HG03064 (cell line): ENCODE measurements around the gene MAPK1.
"Not testable (repeated sequence)": the region's sequence is repeated elsewhere in the genome, so short reads cannot be mapped to it uniquely, and the experiment has no call there.

Experiments
- ATAC-seq: cut with Tn5 transposase; IDR thresholded peaks from one replicate; pipeline ENCODE4 v1.9.1; 2021; ENCODE audit warnings: low read depth; ENCODE audit not compliant: unreplicated experiment

The MAPK1 gene

GRCh38 chr22:21850660-21851059 is 16.8 kb downstream of the MAPK1 start:
- no peak for ATAC-seq

DNA sequence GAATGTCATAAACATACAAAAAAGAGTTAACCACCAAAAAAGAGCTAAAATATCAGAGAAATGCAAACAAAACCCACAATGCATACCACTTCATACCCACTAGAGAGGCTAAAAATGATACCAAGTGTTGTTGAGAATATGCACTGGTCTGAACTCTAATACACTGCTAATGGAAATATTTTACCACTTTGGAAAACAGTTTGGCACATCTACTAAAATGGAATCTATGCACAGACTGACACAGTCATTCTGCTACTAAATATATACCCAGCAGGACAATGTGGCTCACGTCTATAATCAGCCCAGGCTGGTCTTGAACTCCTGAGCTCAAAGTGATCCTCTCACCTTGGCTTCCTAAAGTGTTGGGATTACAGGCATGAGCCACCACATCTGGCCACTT is 18.0 kb downstream of the MAPK1 start:
- no peak for ATAC-seq

- not testable (repeated sequence) for ATAC-seq
Observed at GRCh38 chr22:21848057-21848456, 19.4 kb downstream of the MAPK1 start.

DNA sequence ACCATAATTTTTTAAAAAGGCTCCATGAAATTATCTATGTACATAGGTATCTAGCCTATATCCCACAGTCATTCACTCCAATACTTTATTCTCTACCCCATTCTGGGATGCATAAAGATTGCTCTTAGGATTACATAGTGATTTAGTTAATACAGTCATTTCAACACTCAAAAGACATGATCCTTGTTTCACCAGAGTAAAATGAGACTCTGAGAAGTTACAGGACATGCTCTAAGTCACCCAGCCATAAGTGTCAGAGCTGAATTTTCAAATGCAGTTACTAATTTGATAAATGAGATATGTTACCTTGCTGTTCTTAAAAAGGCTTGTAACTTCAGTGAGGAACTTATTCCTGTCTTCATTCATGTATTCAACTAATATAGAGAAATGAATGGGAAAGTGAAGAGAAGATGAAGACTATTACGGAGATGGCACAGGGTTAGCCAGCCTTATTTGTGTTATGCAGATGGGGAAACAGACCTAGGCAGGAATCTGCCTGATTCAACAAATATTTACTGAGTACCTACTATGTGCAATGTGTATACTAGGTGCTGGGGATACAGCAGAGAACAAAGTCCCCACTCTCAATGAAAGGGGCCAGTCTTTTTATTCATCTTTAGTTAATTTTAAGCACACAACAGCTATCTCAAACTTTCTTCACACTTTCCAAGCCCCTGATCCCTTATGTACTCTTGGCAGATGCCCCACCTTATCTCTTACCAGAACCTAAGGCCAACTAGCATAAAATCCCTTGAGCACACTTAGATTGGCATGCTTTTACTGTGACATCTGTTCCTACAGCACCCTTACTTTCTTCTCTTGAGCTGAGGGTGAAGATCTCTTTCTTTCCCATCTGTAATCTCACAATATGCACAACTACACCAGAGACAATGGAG is 21.6 kb downstream of the MAPK1 start:
- no peak for ATAC-seq

DNA sequence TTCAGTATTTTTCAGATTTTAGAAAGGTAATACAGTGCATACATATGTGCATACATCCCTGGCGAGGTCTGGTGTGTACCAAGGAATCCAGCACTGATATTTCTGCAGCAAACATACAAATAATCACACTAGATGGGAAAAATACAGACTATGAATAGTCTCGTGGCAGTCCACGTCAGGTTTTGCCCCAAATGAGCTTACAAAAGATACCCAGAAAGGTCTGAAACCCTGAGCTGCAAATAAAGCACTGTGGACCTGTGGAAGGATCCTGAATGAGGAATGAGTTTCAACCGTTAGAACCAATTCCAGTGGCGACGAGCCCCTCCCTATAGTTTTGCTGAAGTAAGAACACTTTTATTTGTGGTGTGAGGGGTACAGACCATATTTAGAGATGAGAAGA is 24.5 kb downstream of the MAPK1 start:
- no peak for ATAC-seq

- no peak for ATAC-seq
Observed at GRCh38 chr22:21841422-21841821, 26.0 kb downstream of the MAPK1 start.

DNA sequence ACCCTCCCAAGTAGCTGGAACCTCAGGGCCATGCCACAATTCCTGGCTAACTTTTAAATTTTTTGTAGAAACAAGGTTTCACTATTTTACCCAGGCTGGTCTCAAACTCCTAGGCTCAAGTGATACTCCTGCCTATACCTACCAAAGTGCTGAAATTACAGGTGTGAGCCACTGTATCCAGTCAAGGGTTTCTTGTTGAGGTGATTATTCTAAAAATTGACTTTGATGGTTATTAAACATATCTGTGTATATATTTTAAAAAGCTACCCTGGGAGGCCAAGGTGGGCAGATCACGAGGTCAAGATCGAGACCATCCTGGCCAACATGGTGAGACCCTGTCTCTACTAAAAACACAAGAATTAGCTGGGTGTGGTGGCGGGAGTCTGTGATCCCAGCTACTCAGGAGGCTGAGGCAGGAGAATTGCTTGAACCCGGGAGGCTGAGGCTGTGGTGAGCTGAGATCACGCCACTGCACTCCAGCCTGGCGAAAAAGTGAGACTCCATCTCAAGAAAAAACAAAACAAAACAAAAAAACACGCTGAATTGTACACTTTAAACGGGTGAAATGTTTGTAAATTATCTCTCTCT is 27.1 kb downstream of the MAPK1 start:
- ATAC-seq: no peak

- ATAC-seq: no peak
Observed at GRCh38 chr22:21839765-21840140, 27.7 kb downstream of the MAPK1 start.

- not testable (repeated sequence) for ATAC-seq
Observed at GRCh38 chr22:21839104-21839764, 28.2 kb downstream of the MAPK1 start.

DNA sequence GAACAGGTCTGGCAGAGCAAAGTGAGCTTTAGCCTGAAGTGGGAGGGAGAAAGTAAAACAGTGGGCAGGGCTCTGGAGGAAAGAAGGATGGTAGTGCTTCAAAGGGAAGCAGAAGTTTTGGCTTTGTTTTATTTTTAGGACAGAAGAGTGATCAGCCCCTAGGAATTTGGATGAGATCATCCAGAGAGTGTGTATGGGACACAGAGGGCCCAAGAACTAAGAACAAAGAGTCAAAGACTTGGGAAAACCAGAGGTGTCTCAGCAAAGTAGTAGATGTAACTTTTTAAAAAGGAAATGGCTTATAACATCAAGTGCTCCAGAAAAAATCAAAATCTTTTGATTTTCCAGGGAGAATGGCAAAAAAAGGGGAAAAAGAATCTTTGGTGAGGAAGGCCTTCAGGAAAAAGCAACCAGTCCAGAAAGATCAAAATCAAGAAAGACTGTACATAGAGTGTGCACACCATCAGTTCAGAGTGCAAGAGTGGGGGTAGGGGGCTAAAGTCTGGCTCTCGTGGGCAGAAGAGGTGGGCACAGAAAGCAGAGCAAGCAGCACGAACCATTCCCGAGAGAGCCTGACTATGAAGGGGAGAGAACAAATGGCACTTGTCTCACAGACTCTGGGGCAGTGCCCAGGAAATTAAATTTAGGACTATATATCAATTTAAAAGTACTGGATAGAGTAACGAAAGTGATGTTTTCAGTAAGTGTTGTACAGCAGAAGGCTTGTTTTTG is 30.0 kb downstream of the MAPK1 start:
- no peak for ATAC-seq

- ATAC-seq: not testable (repeated sequence)
Observed at GRCh38 chr22:21836486-21836885, 31.0 kb downstream of the MAPK1 start.

DNA sequence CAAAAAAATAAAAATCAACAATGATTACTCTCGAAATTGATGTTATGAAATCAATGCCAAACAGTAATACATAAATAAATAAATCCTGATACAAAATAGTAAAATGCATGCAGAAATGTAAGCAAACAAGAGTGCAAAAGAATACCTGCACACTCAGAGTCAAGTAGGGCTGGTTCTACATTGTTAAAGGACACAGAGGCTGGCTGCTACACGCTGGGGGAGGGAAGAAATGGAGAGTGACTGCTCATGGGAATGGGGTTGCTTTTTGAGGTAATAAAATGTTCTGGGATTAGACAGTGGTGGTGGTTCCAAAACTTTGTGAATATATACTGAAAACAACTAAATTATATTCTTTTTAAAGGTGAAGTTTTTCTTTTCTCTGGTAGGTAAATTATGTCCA is 32.1 kb downstream of the MAPK1 start:
- no peak for ATAC-seq

- ATAC-seq: no peak
Observed at GRCh38 chr22:21834869-21835268, 32.6 kb downstream of the MAPK1 start.

DNA sequence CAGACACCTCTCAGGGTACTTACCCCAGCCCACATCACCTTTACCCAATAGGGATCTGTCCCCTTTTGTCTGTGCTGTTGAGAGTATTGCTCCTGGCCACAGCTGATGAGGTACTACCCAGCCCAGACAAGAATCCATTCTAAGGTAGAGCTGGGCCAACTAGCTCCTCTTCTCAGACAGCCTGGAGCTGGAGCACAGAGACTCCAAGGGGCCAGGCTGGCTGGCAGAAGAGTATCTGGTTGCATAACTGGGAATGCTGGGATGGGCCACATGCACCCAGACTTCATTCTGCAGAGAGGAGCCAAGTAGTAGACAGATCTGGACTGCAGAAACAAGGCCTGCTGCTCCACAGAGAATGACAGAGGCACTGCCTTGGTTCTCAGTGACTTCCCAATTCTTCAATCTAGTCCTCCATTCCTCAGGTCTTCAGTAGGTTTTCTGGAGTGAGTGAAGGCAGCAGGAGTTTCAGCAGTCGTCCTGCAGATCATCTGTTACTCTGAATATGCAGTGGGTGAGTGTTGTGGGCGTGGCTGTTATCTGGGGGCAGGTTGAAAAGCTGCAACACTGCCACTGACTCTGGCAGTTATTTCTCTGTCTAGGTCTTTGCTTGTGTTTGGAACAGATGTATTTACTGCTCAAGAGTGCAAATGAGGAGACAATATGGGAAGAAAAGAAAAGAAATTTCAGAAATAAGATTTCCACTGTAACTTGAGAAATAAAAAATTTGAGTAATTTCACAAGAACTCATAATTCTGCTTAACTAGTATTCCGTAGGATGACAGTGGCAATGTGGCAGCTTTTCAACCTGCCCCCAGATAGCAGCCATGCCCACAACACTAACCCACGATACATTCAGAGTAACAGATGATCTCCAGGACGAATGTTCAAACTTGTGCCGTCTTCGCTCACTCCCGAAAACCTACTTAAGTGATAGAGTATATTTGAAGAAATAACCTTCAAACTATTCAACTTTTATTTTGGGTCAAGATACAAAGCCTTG is 34.9 kb downstream of the MAPK1 start:
- ATAC-seq: no peak

DNA sequence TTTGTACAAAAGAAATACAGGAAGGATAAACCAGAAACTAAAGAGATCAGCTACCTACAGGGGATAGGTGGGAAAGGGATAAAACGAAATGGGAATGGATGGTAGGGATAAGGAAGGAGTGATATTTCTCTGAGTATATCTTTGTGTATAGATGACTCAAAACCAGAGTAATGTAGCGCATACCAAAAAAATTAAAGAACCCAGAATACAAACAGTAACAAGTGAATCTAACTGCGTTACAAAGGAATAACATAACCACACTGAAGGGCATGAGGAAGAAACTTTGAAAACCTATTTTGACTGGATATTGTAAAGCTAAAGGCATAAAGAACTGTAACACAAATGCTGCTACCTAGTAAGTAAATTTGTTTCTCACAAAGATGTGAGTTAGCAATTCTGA is 37.9 kb downstream of the MAPK1 start:
- ATAC-seq: no peak

DNA sequence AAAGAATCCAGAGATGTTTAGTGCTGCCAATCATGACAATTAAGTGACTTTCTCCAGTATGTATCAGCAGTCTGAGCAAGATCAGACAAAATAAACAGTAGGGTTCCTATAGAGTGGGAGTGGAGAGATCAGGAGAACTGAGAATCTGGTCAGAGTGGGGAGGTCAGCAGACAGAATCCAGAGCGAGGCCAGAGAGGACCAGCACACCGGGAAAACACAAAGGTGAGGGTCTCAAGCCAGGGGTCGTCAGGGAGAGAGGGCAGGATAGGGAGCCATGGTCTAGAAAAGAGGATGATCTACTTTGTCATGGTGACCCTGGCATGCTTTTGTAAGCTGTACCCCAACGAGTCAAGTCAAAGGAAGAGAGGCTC is 39.2 kb downstream of the MAPK1 start:
- no peak for ATAC-seq

- no peak for ATAC-seq
Observed at GRCh38 chr22:21827628-21828267, 39.7 kb downstream of the MAPK1 start.

DNA sequence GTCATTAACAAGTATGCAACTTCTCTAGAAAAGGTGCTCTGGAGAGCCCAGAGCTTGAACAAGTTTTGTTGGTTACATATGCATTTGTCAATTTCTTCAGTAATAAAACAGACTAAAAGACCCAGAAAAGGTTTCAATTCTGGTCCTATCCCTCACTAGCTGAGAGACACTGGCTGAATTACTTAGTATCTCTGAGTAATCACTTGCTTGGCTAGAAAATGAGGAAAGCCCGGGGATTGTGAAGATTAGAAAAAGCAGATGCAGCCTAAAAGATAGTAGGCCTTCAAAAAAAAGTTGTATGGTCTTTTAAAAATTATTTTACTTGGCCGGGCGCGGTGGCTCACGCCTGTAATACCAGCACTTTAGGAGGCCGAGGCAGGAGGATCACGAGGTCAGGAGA is 41.2 kb downstream of the MAPK1 start:
- ATAC-seq: no peak

DNA sequence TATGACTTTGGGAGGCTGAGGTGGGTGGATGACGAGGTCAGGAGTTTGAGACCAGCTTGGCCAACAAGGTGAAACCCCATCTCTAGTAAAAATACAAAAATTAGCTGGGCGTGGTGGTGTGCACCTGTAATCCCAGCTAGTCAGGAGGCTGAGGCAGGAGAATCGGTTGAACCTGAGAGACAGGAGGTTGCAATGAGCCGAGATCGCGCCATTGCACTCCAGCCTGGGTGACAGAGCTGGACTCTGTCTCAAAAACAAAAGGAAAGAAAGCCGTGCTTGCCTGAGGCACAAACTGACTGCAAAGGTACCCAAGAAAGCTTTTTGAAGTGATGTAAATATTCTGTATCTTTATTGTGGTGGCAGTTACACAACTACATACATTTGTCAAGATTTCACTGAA is 42.5 kb downstream of the MAPK1 start:
- not testable (repeated sequence) for ATAC-seq
